ENCODE measurements around the gene NOC3L.
A peak's percentile ranks its signal among the peaks of the same experiment; 100 is the strongest.

The NOC3L gene

DNA sequence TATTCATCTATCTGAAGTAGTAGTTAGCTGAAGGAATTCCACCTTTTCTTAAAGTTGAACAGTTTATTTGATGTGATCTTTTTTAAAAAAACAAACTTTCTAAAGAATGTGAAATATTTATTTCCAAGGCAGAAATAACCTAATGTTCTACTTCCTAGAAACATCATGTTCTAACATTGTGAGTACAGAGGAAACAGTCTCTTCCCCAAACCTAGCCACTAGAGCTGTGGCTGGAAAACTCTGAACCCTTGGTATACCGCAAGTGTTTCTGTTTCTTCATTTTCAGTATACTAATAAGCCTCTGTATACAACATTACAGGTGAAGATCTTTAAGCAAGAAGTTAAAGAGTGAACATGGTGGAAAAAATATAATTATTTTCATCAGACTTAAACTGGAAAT is 35.1 kb downstream of the NOC3L start:
- TF ChIP-seq, protein P1, sequence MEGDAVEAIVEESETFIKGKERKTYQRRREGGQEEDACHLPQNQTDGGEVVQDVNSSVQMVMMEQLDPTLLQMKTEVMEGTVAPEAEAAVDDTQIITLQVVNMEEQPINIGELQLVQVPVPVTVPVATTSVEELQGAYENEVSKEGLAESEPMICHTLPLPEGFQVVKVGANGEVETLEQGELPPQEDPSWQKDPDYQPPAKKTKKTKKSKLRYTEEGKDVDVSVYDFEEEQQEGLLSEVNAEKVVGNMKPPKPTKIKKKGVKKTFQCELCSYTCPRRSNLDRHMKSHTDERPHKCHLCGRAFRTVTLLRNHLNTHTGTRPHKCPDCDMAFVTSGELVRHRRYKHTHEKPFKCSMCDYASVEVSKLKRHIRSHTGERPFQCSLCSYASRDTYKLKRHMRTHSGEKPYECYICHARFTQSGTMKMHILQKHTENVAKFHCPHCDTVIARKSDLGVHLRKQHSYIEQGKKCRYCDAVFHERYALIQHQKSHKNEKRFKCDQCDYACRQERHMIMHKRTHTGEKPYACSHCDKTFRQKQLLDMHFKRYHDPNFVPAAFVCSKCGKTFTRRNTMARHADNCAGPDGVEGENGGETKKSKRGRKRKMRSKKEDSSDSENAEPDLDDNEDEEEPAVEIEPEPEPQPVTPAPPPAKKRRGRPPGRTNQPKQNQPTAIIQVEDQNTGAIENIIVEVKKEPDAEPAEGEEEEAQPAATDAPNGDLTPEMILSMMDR (IDR thresholded peaks at IDR 0.05): no peak
- no peak overlapping the region for H3K27ac ChIP-seq
- no peaks in the 10 kb centered on the region for H3K27me3 ChIP-seq
- H3K4me1 ChIP-seq (ENCODE audit: control insufficient read depth in 1 of 2, insufficient read depth in 1 of 2, low read depth in 1 of 2, low read length in 1 of 2): no peaks in the 10 kb centered on the region
- no peak overlapping the region for H3K4me3 ChIP-seq (ENCODE audit: low read depth in 1 of 2, low read length in 1 of 2)
- no peaks in the 10 kb centered on the region for H3K9me3 ChIP-seq
- H3K36me3 ChIP-seq: peaks cover 3% of the 10 kb centered on the region

DNA sequence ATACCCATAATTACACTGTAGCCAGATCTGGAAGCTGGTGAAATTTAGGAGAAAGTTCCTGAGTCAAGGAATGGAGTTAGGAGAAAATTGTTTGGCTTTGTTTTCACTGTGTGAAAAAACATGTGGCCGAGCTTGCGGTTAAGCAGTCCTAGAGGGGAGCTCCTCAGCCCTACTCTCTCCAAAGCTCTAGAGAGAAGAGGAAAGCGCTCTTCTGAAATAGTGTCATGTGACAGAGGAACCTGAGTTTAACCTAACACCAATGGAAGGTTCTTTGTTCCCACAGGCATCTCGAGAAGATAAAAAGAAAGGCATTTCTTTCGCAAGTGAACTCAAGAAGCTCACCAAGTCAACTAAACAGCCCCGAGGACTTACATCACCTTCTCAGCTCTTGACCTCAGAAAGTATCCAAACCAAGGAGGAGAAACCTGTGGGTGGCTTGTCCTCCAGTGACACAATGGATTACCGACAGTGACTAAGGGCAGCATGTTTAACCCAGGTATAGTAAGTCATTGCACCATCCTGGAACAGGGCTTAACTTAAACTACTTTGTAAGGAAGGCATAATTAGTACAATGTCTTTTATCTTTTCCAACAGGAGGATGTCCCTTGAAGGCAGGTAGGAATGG is 38.0 kb downstream of the NOC3L start:
- Histone ChIP-seq H3K4me3 (ENCODE audit: low read depth in 1 of 2, low read length in 1 of 2) (no peak overlapping the region), H3K27ac (no peak overlapping the region), H3K4me1 (ENCODE audit: control insufficient read depth in 1 of 2, insufficient read depth in 1 of 2, low read depth in 1 of 2, low read length in 1 of 2) (no peaks in the 10 kb centered on the region), H3K36me3 (no peaks in the 10 kb centered on the region), H3K27me3 (no peaks in the 10 kb centered on the region), H3K9me3 (no peaks in the 10 kb centered on the region)
- TF ChIP-seq, protein P1 (IDR thresholded peaks at IDR 0.05): no peak

DNA sequence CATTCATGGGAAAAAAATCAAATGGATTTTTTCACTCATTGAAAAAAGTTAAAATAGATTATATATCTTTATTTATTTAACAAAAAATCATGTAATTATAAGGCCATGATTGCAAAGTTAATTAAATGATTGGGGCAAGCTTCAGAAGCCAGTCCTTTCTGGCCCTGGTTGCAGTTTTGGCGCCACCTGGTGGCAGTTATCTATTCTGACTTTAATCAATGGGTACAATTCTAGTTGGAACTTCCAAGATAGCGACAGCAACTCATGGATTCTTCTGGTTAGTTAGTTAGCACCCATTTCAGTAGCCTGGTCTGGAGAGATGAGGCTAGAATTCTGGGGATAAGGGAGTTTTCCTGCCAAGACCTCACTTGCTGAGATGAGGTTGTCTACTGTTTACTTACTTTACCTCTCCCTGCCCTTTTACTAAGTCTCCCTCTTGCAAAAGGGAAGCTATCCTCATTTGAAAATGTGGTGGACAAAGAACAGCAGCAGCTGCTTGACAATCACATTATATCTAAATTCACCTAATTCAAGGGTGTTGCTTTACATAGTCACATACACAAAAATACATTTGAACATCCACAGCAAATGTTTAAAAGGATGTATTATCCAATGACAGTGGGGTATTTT is 42.3 kb downstream of the NOC3L start:
- TF ChIP-seq, protein P1 (IDR thresholded peaks at IDR 0.05): peak; percentile 26
- Histone ChIP-seq H3K27ac (no peak overlapping the region), H3K4me3 (ENCODE audit: low read depth in 1 of 2, low read length in 1 of 2) (no peak overlapping the region), H3K27me3 (no peaks in the 10 kb centered on the region), H3K9me3 (no peaks in the 10 kb centered on the region), H3K36me3 (no peaks in the 10 kb centered on the region), H3K4me1 (ENCODE audit: control insufficient read depth in 1 of 2, insufficient read depth in 1 of 2, low read depth in 1 of 2, low read length in 1 of 2) (no peaks in the 10 kb centered on the region)

DNA sequence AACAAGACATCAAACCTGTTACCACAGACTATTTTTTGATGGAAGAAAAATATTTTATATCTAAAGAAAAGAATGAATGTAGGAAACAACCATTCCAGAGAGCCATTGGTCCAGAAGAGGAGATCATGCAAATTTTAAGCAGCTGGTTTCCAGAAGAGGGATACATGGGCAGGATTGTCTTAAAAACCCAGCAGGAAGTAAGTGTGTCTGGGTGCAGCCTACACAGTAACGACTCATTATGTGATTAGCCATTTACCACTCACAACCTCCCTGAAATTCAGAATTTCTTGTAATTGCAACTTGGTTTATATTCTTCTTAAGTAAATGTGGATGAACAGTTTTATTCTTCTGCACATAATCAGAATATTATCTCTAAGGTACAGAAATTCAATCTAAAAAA is 46.2 kb downstream of the NOC3L start:
- no peaks in the 10 kb centered on the region for H3K9me3 ChIP-seq
- no peak overlapping the region for H3K4me3 ChIP-seq (ENCODE audit: low read depth in 1 of 2, low read length in 1 of 2)
- no peak overlapping the region for H3K27ac ChIP-seq
- no peaks in the 10 kb centered on the region for H3K36me3 ChIP-seq
- TF ChIP-seq, protein P1 (IDR thresholded peaks at IDR 0.05): no peak
- H3K4me1 ChIP-seq (ENCODE audit: control insufficient read depth in 1 of 2, insufficient read depth in 1 of 2, low read depth in 1 of 2, low read length in 1 of 2): no peaks in the 10 kb centered on the region
- H3K27me3 ChIP-seq: peaks cover 17% of the 10 kb centered on the region

DNA sequence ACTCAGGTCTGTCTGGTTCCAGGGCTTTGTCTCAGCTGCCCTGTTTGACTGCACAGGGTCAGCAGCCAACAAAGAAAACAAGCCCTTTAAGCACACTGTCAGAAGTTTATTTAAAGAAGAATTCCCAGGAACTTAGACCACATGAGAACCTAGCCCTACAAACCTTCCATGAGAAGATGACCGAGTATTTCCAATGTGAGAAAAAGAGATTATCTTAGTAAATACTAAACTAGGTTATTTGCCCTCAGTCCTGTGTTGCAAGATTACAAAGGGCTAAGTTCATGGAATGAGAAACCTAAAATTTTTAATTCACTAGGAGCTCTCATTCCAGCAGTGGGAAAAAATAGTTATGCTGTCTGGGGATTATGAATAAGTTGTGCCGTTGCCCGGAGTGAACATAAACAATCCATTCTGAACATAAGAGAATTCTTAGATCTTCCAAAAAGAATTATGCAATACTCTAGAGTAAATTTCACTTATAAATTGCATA is 46.7 kb downstream of the NOC3L start:
- H3K9me3 ChIP-seq: no peaks in the 10 kb centered on the region
- no peak overlapping the region for H3K4me3 ChIP-seq (ENCODE audit: low read depth in 1 of 2, low read length in 1 of 2)
- peaks cover 22% of the 10 kb centered on the region for H3K27me3 ChIP-seq
- H3K36me3 ChIP-seq: no peaks in the 10 kb centered on the region
- TF ChIP-seq, protein P1 (IDR thresholded peaks at IDR 0.05): no peak
- no peaks in the 10 kb centered on the region for H3K4me1 ChIP-seq (ENCODE audit: control insufficient read depth in 1 of 2, insufficient read depth in 1 of 2, low read depth in 1 of 2, low read length in 1 of 2)
- no peak overlapping the region for H3K27ac ChIP-seq
